ENCODE results near the gene THEMIS2. TPM values are rescaled to one million over a fixed set of nuclear protein-coding genes. Genes with fewer than 3 reads are reported as not detected.

Gene THEMIS2
- total and polyA plus RNA-seq, 9 of the 15 experiments (the other 6 are each of a cell fraction or from before 2014, with no cell fraction given) = 2.3 to 12.7 (median 8.0) TPM

DNA sequence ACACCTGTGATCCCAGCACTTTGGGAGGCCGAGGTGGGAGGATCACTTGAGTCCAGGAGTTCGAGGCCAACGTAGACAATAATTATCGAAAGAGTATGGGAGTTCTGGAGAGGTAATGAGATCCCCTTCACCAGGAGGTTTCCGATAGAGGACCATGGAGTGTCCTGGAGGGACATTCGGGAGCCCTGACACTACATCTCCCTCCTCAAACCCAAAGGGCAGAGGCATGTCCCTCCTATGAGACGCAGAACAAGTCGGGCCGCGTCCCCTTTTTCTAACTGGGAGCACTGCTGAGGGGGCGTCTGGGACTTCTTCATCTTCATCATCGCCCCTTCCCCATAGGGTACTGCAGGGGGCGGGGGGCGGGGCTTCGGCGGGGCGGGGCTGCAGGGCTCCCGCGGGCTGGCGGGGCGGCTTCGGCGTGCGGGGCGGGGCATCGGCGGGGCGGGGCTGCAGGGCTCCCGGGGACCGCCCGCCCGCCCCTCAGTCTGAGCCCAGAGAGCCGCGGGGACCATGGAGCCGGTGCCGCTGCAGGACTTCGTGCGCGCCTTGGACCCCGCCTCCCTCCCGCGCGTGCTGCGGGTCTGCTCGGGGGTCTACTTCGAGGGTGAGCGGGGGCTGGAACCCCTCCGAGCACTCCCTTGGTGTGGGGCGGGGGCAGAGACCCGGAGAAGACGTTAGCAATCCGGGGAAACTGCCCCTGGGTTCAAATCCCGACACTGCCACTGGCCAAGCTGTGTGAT, at the start of gene THEMIS2 (continued):
- TF ChIP-seq, protein P1, sequence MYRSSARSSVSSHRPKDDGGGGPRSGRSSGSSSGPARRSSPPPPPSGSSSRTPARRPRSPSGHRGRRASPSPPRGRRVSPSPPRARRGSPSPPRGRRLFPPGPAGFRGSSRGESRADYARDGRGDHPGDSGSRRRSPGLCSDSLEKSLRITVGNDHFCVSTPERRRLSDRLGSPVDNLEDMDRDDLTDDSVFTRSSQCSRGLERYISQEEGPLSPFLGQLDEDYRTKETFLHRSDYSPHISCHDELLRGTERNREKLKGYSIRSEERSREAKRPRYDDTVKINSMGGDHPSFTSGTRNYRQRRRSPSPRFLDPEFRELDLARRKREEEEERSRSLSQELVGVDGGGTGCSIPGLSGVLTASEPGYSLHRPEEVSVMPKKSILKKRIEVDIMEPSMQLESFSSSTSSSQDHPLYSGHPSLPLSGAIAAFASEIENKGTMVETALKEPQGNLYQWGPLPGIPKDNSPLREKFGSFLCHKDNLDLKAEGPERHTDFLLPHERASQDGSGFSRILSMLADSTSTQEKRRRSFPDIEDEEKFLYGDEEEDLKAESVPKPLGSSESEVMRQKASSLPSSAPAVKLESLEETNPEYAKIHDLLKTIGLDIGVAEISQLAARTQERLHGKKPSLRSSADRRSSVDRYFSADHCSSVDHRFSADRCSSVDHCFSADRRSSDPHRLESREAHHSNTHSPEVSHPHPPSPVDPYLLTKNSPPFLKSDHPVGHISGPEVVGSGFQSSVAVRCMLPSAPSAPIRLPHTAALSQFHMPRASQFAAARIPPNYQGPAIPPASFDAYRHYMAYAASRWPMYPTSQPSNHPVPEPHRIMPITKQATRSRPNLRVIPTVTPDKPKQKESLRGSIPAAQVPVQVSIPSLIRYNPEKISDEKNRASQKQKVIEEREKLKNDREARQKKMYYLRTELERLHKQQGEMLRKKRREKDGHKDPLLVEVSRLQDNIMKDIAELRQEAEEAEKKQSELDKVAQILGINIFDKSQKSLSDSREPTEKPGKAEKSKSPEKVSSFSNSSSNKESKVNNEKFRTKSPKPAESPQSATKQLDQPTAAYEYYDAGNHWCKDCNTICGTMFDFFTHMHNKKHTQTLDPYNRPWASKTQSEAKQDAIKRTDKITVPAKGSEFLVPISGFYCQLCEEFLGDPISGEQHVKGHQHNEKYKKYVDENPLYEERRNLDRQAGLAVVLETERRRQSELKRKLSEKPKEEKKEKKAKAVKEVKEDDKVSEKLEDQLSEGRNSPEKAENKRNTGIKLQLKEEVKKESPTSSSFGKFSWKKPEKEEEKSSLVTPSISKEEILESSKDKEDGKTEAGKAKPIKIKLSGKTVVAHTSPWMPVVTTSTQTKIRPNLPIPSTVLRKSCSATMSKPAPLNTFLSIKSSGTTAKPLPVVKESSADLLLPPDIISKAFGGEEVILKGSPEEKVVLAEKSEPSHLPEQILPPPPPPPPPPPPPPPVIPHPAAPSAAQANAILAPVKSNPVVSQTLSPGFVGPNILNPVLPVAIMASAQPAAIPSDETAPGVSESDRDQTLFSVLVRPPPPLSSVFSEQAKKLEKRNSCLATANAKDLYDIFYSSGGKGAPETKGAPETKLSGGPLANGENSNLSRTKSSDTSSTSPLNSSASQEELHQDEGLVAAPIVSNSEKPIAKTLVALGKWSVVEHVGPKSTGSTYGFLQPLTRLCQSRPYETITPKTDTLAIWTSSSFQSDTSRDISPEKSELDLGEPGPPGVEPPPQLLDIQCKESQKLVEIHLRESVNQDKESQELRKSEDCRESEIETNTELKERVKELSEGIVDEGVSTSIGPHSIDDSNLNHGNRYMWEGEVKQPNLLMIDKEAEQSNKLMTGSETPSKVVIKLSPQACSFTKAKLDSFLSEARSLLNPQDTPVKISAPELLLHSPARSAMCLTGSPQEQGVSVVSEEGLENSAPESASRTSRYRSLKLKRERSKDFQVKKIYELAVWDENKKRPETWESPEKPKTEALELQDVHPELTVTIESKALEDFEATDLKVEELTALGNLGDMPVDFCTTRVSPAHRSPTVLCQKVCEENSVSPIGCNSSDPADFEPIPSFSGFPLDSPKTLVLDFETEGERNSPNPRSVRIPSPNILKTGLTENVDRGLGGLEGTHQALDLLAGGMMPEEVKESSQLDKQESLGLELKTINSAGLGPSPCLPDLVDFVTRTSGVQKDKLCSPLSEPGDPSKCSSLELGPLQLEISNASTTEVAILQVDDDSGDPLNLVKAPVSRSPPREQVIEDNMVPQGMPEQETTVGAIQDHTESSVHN (IDR thresholded peaks at IDR 0.05; ENCODE audit: borderline replicate concordance in 1 of 2, low read depth in 1 of 2) = no peak
- TF ChIP-seq HMGN3 (IDR thresholded peaks at IDR 0.05; ENCODE audit: borderline replicate concordance, extremely low read depth, insufficient read length, low read depth, low read length) (peak; percentile 37), USF1 (CRISPR knock-in tag; IDR thresholded peaks at IDR 0.05) (no peak), TAF1 (IDR thresholded peaks at IDR 0.05; ENCODE audit: control insufficient read depth, extremely low read depth, insufficient read depth, low read length, severe bottlenecking) (peak; percentile 36), ZNF644 (tag; IDR thresholded peaks at IDR 0.05; ENCODE audit: low read depth) (no peak), RBM15 (IDR thresholded peaks at IDR 0.05; ENCODE audit: insufficient read depth, low read length) (no peak), BRCA1 (IDR thresholded peaks at IDR 0.05) (no peak), BRCA1 (CRISPR knock-in tag; IDR thresholded peaks at IDR 0.05) (no peak)
- TF ChIP-seq, protein P2, sequence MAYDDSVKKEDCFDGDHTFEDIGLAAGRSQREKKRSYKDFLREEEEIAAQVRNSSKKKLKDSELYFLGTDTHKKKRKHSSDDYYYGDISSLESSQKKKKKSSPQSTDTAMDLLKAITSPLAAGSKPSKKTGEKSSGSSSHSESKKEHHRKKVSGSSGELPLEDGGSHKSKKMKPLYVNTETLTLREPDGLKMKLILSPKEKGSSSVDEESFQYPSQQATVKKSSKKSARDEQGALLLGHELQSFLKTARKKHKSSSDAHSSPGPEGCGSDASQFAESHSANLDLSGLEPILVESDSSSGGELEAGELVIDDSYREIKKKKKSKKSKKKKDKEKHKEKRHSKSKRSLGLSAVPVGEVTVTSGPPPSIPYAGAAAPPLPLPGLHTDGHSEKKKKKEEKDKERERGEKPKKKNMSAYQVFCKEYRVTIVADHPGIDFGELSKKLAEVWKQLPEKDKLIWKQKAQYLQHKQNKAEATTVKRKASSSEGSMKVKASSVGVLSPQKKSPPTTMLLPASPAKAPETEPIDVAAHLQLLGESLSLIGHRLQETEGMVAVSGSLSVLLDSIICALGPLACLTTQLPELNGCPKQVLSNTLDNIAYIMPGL (CRISPR knock-in tag; IDR thresholded peaks at IDR 0.05) = 0 out of 2 replicates have a peak, but pooled peaks have one; percentile 47
- TF ChIP-seq, protein P3, sequence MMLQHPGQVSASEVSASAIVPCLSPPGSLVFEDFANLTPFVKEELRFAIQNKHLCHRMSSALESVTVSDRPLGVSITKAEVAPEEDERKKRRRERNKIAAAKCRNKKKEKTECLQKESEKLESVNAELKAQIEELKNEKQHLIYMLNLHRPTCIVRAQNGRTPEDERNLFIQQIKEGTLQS (IDR thresholded peaks at IDR 0.05) = no peak
- TF ChIP-seq, protein P3 (CRISPR knock-in tag; conservative IDR thresholded peaks at IDR 0.05) = no peak
- TF ChIP-seq, protein P4, sequence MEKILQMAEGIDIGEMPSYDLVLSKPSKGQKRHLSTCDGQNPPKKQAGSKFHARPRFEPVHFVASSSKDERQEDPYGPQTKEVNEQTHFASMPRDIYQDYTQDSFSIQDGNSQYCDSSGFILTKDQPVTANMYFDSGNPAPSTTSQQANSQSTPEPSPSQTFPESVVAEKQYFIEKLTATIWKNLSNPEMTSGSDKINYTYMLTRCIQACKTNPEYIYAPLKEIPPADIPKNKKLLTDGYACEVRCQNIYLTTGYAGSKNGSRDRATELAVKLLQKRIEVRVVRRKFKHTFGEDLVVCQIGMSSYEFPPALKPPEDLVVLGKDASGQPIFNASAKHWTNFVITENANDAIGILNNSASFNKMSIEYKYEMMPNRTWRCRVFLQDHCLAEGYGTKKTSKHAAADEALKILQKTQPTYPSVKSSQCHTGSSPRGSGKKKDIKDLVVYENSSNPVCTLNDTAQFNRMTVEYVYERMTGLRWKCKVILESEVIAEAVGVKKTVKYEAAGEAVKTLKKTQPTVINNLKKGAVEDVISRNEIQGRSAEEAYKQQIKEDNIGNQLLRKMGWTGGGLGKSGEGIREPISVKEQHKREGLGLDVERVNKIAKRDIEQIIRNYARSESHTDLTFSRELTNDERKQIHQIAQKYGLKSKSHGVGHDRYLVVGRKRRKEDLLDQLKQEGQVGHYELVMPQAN (IDR thresholded peaks at IDR 0.05; ENCODE audit: borderline replicate concordance) = 0 out of 2 replicates have a peak, but pooled peaks have one; percentile 13
